Ishikawa (cell line): ENCODE results near the gene APBB2.

ENCODE experiments used
- CEBPB ChIP-seq: IDR thresholded peaks from 2 replicates; pipeline ENCODE4 v1.6.1; 2012
- CREB1 ChIP-seq: IDR thresholded peaks from 2 replicates; pipeline ENCODE4 v1.6.1; 2012; ENCODE audit warnings: low read depth
- EGR1 ChIP-seq: IDR thresholded peaks from 2 replicates; pipeline ENCODE4 v1.6.1; 2012
- EP300 ChIP-seq: IDR thresholded peaks from 2 replicates; pipeline ENCODE4 v1.6.1; 2012; ENCODE audit warnings: borderline replicate concordance
- FOXM1 ChIP-seq: IDR thresholded peaks from 2 replicates; pipeline ENCODE4 v1.6.1; 2012; ENCODE audit warnings: low read depth, borderline replicate concordance
- MAX ChIP-seq: IDR thresholded peaks from 2 replicates; pipeline ENCODE4 v1.6.1; 2012
- NFIC ChIP-seq: IDR thresholded peaks from 2 replicates; pipeline ENCODE4 v1.6.1; 2012
- RAD21 ChIP-seq: IDR thresholded peaks from 2 replicates; pipeline ENCODE4 v1.6.1; 2012; ENCODE audit warnings: low read depth
- TAF1 ChIP-seq: IDR thresholded peaks from 2 replicates; pipeline ENCODE4 v1.6.1; 2012; ENCODE audit warnings: low read depth, mild to moderate bottlenecking
- TCF12 ChIP-seq: IDR thresholded peaks from 2 replicates; pipeline ENCODE4 v1.6.1; 2012; ENCODE audit warnings: low read depth
- TEAD4 ChIP-seq: IDR thresholded peaks from 2 replicates; pipeline ENCODE4 v1.6.1; 2012
- USF1 ChIP-seq: IDR thresholded peaks from 2 replicates; pipeline ENCODE4 v1.6.1; 2012
- YY1 ChIP-seq: IDR thresholded peaks from 2 replicates; pipeline ENCODE4 v1.6.1; 2012; ENCODE audit warnings: low read depth
- ZBTB7A ChIP-seq: IDR thresholded peaks from 2 replicates; pipeline ENCODE4 v1.6.1; 2012; ENCODE audit warnings: low read depth
- TF ChIP-seq, protein P1 (sequence below): IDR thresholded peaks from 2 replicates; pipeline ENCODE4 v1.6.1; 2012; ENCODE audit warnings: low read depth, mild to moderate bottlenecking

Gene APBB2

DNA sequence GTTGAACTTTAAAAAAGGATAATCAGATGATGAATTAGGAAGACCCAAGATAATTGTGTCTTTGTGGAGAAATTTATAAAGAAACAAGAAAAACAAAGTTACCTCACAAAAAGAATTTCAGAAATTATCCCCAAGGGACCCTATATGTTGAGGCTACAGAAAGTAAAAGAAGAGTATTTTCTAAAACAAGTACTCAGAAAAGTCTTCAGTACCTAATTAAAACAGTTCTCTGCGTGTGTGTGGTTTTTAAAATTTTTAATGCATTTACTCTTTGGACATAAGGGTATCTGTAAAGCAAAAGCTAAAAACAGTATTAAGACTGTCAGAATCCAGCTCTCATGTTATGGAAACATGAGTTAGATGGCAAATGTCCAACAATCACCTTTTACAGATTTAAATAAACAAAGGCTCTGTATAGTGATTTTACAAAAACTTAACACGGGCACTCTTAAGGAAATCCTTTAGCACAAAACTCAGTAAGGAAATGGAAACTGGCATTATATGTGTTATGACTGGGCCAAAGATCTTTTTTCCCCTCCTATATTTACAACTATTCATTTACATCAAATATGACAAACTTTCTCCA, 277.1 kb downstream of the APBB2 start:
- TF ChIP-seq CEBPB (no peak), TAF1 (no peak), CREB1 (no peak), USF1 (no peak), TCF12 (no peak), EP300 (no peak), EGR1 (no peak), TEAD4 (no peak), MAX (no peak), YY1 (no peak), NFIC (no peak), FOXM1 (no peak), RAD21 (no peak), ZBTB7A (no peak)
- TF ChIP-seq, protein P1, sequence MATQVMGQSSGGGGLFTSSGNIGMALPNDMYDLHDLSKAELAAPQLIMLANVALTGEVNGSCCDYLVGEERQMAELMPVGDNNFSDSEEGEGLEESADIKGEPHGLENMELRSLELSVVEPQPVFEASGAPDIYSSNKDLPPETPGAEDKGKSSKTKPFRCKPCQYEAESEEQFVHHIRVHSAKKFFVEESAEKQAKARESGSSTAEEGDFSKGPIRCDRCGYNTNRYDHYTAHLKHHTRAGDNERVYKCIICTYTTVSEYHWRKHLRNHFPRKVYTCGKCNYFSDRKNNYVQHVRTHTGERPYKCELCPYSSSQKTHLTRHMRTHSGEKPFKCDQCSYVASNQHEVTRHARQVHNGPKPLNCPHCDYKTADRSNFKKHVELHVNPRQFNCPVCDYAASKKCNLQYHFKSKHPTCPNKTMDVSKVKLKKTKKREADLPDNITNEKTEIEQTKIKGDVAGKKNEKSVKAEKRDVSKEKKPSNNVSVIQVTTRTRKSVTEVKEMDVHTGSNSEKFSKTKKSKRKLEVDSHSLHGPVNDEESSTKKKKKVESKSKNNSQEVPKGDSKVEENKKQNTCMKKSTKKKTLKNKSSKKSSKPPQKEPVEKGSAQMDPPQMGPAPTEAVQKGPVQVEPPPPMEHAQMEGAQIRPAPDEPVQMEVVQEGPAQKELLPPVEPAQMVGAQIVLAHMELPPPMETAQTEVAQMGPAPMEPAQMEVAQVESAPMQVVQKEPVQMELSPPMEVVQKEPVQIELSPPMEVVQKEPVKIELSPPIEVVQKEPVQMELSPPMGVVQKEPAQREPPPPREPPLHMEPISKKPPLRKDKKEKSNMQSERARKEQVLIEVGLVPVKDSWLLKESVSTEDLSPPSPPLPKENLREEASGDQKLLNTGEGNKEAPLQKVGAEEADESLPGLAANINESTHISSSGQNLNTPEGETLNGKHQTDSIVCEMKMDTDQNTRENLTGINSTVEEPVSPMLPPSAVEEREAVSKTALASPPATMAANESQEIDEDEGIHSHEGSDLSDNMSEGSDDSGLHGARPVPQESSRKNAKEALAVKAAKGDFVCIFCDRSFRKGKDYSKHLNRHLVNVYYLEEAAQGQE = no peak

- TF ChIP-seq MAX = no peak
- no peak for TF ChIP-seq TCF12
- TF ChIP-seq ZBTB7A = no peak
- TF ChIP-seq YY1 = no peak
- TF ChIP-seq NFIC = no peak
- no peak for TF ChIP-seq EGR1
- TF ChIP-seq FOXM1 = no peak
- no peak for TF ChIP-seq EP300
- no peak for TF ChIP-seq TEAD4
- no peak for TF ChIP-seq RAD21
- TF ChIP-seq CREB1 = no peak
- TF ChIP-seq USF1 = no peak
- TF ChIP-seq, protein P1 = no peak
- no peak for TF ChIP-seq CEBPB
- TF ChIP-seq TAF1 = no peak
These were observed 279.7 kb downstream of the APBB2 start for GRCh38 chr4:40934676-40935075.

DNA sequence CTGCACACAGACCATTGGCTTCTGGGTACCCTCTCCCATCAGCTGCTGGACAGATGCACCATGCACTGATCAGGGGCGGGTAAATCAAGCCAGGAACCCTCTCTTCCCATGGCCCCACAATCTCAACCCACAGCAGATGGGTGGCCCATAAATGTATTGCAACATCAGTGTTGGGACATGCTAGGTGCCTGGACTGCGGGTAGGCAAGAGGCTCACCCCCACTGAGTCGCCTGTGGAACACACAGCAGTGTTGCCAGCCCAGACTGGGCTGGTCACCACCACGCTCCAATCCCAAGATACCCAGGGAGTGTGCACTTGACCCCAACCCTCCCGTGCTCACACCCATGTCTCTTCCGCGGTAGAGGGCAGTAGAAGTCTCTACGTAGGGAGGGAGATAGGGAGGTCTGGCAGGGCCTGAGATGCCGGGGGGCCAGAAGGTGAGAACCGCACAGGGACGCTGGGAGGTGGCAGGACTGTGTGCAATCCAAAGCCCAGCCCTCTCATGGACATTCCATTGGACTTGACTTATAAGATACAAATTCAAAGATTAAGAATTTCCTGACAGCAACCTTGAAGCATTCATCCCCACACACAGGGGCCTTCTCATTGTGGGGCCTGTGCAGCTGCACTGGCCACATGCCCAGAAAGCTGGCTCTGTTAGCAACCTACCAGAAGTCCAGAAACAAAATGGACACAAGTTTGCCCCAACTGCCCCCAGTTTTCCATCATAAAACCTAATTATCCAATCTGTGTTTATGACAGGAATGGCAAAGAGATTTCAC, 280.9 kb downstream of the APBB2 start:
- TF ChIP-seq YY1 (no peak), USF1 (no peak), CREB1 (no peak), TAF1 (no peak), NFIC (no peak), EP300 (no peak), MAX (no peak), TCF12 (no peak), ZBTB7A (no peak), EGR1 (no peak), CEBPB (no peak), FOXM1 (no peak), TEAD4 (no peak), RAD21 (no peak)
- TF ChIP-seq, protein P1 = no peak
